Articular chondrocyte of knee joint (primary cell): Measurements from ENCODE around the gene THOC6. TPM values are rescaled to one million over a fixed set of nuclear protein-coding genes. Genes with fewer than 3 reads are reported as not detected.

Experiments
- small RNA-seq: library from RNA; depleted of rRNA; stranded (forward); fragments of <200 nt; gene quantifications from one replicate; pipeline ENCODE3, GENCODE V24; 2012
- total RNA-seq: library from RNA; depleted of rRNA; stranded (reverse); fragments of >200 nt; gene quantifications from 2 replicates; pipeline ENCODE4 v1.2.3, GENCODE V29; 2012

The THOC6 gene
- 18.8 and 20.3 TPM in 2 replicates for total RNA-seq

GRCh38 chr16:3023669-3024478, at the start of gene THOC6, which contains the start of gene HCFC1R1:
Gene THOC6, plus strand, starts transcription at chr16:3024035. Its CDS starts 292 bp downstream, at chr16:3024327.
Gene HCFC1R1, minus strand, starts transcription at chr16:3023942. Its CDS starts 1 bp downstream, at chr16:3023941.

GRCh38 chr16:2980227-2981176, 43.3 kb upstream of the THOC6 start, which contains the start of gene PKMYT1:
Gene PKMYT1, minus strand, starts transcription at chr16:2980446. Its CDS starts 789 bp downstream, at chr16:2979657.

GRCh38 chr16:3012828-3013420, 10.9 kb upstream of the THOC6 start, which contains the start of gene CLDN9:
Gene CLDN9, plus strand, starts transcription at chr16:3012923. Its CDS starts 440 bp downstream, at chr16:3013363.

GRCh38 chr16:3017794-3018506, 5.9 kb upstream of the THOC6 start, which contains the start of gene CLDN6:
Gene CLDN6, minus strand, starts transcription at chr16:3018183. Its CDS starts 2,162 bp downstream, at chr16:3016021.

GRCh38 chr16:3020247-3020603, 3.6 kb upstream of the THOC6 start, which contains the start of gene TNFRSF12A:
Gene TNFRSF12A, plus strand, starts transcription at chr16:3020368. Its CDS starts 30 bp downstream, at chr16:3020398.

GRCh38 chr16:3036726-3037315, 13.0 kb downstream of the THOC6 start, which contains the start of gene BICDL2:
Gene BICDL2, minus strand, starts transcription at chr16:3036944. Its CDS starts 1,448 bp downstream, at chr16:3035496.

GRCh38 chr16:3045758-3046640, 22.2 kb downstream of the THOC6 start, which contains the start of gene MMP25:
Gene MMP25, plus strand, starts transcription at chr16:3046561. Its CDS starts 357 bp downstream, at chr16:3046918.

GRCh38 chr16:3065069-3065741, 41.4 kb downstream of the THOC6 start, which contains the start of gene IL32:
Gene IL32, plus strand, starts transcription at chr16:3065640. Its CDS starts 172 bp downstream, at chr16:3065812.

Small RNA genes lying within 50 kb of the gene (small RNA-seq; reads per million reads assigned to genes)
- not detected for gene LINC00514

Other genes starting within 250 kb of the THOC6 start
- gene ELOB, start 246.8 kb upstream of the THOC6 start, total RNA-seq: 163 and 314 TPM in 2 replicates
- gene PRSS33, start 236.5 kb upstream of the THOC6 start, total RNA-seq: not detected in 2 replicates
- gene PRSS41, start 225.6 kb upstream of the THOC6 start, total RNA-seq: not detected in 2 replicates
- 0.22 TPM in 1 of 2 replicates, not detected in the other for gene PRSS21, start 206.8 kb upstream of the THOC6 start, total RNA-seq
- gene ZG16B, start 193.7 kb upstream of the THOC6 start, total RNA-seq: 3.7 and 6.7 TPM in 2 replicates
- not detected in 2 replicates for gene PRSS22, start 165.9 kb upstream of the THOC6 start, total RNA-seq
- gene FLYWCH2, start 140.8 kb upstream of the THOC6 start, total RNA-seq: 37.6 and 46.6 TPM in 2 replicates
- 43.4 and 51.8 TPM in 2 replicates for gene FLYWCH1, start 112.1 kb upstream of the THOC6 start, total RNA-seq
- not detected in 2 replicates for gene KREMEN2, start 59.8 kb upstream of the THOC6 start, total RNA-seq
- 3.5 and 4.8 TPM in 2 replicates for gene PAQR4, start 54.7 kb upstream of the THOC6 start, total RNA-seq
- gene PKMYT1, start 43.6 kb upstream of the THOC6 start, total RNA-seq: 4.8 and 6.4 TPM in 2 replicates
- not detected in 2 replicates for gene CLDN9, start 11.1 kb upstream of the THOC6 start, total RNA-seq
- gene CLDN6, start 5.9 kb upstream of the THOC6 start, total RNA-seq: not detected in 2 replicates
- 114 and 131 TPM in 2 replicates for gene TNFRSF12A, start 3.7 kb upstream of the THOC6 start, total RNA-seq
- 12.8 and 18.4 TPM in 2 replicates for gene HCFC1R1, start 93 bp upstream of the THOC6 start, total RNA-seq
- 0.11 TPM in 1 of 2 replicates, not detected in the other for gene BICDL2, start 12.9 kb downstream of the THOC6 start, total RNA-seq
- gene MMP25, start 22.5 kb downstream of the THOC6 start, total RNA-seq: not detected in 2 replicates
- 1.3 and 5.6 TPM in 2 replicates for gene IL32, start 41.6 kb downstream of the THOC6 start, total RNA-seq
- gene ZSCAN10, start 75.3 kb downstream of the THOC6 start, total RNA-seq: not detected in 2 replicates
- 9.7 and 11.8 TPM in 2 replicates for gene ZNF205, start 88.6 kb downstream of the THOC6 start, total RNA-seq
- gene ZNF213, start 111.0 kb downstream of the THOC6 start, total RNA-seq: 4.2 and 4.8 TPM in 2 replicates
- not detected in 2 replicates for gene OR1F1, start 164.2 kb downstream of the THOC6 start, total RNA-seq
- 9.3 and 9.8 TPM in 2 replicates for gene ZNF200, start 211.1 kb downstream of the THOC6 start, total RNA-seq
- gene MEFV, start 232.6 kb downstream of the THOC6 start, total RNA-seq: 0.11 and 0.13 TPM in 2 replicates